CD8-positive, alpha-beta memory T cell (primary cell): Measurements from ENCODE around the gene TMEM52B. TPM values are rescaled to one million over a fixed set of nuclear protein-coding genes. Genes with fewer than 3 reads are reported as not detected.
A peak's percentile ranks its signal among the peaks of the same experiment; 100 is the strongest.
"Not testable (repeated sequence)": the region's sequence is repeated elsewhere in the genome, so short reads cannot be mapped to it uniquely, and the experiment has no call there.

ENCODE experiments used
- CTCF ChIA-PET: fragments of 350-600 bp; sonication (Branson Sonifier 250); formaldehyde crosslinking; loops from one replicate; lab custom pipeline; 2021; ENCODE audit warnings: antibody characterized with exemption; lab: Charles Lee
- POLR2A ChIA-PET: fragments of 350-600 bp; sonication (Branson Sonifier 250); formaldehyde crosslinking; loops from one replicate; lab custom pipeline; 2021; ENCODE audit warnings: antibody characterized with exemption; lab: Charles Lee
- DNase-seq, 5 donors: peaks; one replicate each; pipeline versions ENCODE4 v3.0.0 to v3.0.0-alpha.2; 2020 to 2022; ENCODE audit warnings: mixed read lengths in 1 of 5
- H3K27ac ChIP-seq: one replicate; pipeline ENCODE4 v1.7.0; 2013; ENCODE audit warnings: low read depth, mild to moderate bottlenecking, low read length, moderate library complexity
- H3K27me3 ChIP-seq: 2 replicates; pipeline ENCODE4 v1.7.0; 2013; ENCODE audit warnings: low read length, mild to moderate bottlenecking; ENCODE audit not compliant: insufficient read depth, poor library complexity, severe bottlenecking
- H3K36me3 ChIP-seq: 2 replicates; pipeline ENCODE4 v1.7.0; 2013; ENCODE audit warnings: mild to moderate bottlenecking, low read length, moderate library complexity; ENCODE audit not compliant: insufficient read depth
- H3K4me1 ChIP-seq: 2 replicates; pipeline ENCODE4 v1.7.0; 2013; ENCODE audit warnings: mild to moderate bottlenecking, low read length, moderate library complexity; ENCODE audit not compliant: insufficient read depth
- H3K4me3 ChIP-seq: 2 replicates; pipeline ENCODE4 v1.7.0; 2013; ENCODE audit warnings: mild to moderate bottlenecking, low read length
- H3K9me3 ChIP-seq: 2 replicates; pipeline ENCODE4 v1.7.0; 2013; ENCODE audit warnings: mild to moderate bottlenecking, low read length
- H3K27ac Mint-ChIP-seq, 8 donors: one replicate each; pipeline ENCODE4 v1.8.0; 2020 to 2021; ENCODE audit warnings: mixed read lengths in 8 of 8, mild to moderate bottlenecking in 6 of 8, inconsistent platforms in 3 of 8, moderate library complexity in 3 of 8
- H3K27me3 Mint-ChIP-seq, 2 donors: one replicate each; pipeline ENCODE4 v1.8.0; 2020 to 2021; ENCODE audit warnings: mixed read lengths in 2 of 2, mild to moderate bottlenecking in 1 of 2, moderate library complexity in 1 of 2
- H3K36me3 Mint-ChIP-seq, 3 donors: one replicate each; pipeline ENCODE4 v1.8.0; 2020 to 2021; ENCODE audit warnings: mixed read lengths in 3 of 3, inconsistent platforms in 1 of 3, mild to moderate bottlenecking in 1 of 3
- H3K4me1 Mint-ChIP-seq, 3 donors: one replicate each; pipeline ENCODE4 v1.8.0; 2020 to 2021; ENCODE audit warnings: mixed read lengths in 3 of 3, inconsistent platforms in 1 of 3, mild to moderate bottlenecking in 1 of 3
- H3K4me3 Mint-ChIP-seq, 7 donors: one replicate each; pipeline ENCODE4 v1.8.0; 2020 to 2021; ENCODE audit warnings: mixed read lengths in 7 of 7, mild to moderate bottlenecking in 6 of 7, moderate library complexity in 4 of 7, inconsistent platforms in 2 of 7
- H3K9me3 Mint-ChIP-seq, 5 donors: one replicate each; pipeline ENCODE4 v1.8.0; 2020 to 2022; ENCODE audit warnings: mixed read lengths in 5 of 5, mild to moderate bottlenecking in 3 of 5, moderate library complexity in 2 of 5, inconsistent platforms in 1 of 5
- polyA plus RNA-seq: library from polyadenylated mRNA; unstranded; fragments of 300-500 nt; fragmentation: Illumina TruSeq; gene quantifications from one replicate; pipeline ENCODE4 v1.2.3, GENCODE V29; 2021
- total RNA-seq, 2 experiments: library from RNA; stranded (reverse); gene quantifications; one replicate each; pipeline ENCODE4 v1.2.3, GENCODE V29; 2021

Gene TMEM52B
- total and polyA plus RNA-seq, 3 experiments from 2014 or later, result not detected

DNA sequence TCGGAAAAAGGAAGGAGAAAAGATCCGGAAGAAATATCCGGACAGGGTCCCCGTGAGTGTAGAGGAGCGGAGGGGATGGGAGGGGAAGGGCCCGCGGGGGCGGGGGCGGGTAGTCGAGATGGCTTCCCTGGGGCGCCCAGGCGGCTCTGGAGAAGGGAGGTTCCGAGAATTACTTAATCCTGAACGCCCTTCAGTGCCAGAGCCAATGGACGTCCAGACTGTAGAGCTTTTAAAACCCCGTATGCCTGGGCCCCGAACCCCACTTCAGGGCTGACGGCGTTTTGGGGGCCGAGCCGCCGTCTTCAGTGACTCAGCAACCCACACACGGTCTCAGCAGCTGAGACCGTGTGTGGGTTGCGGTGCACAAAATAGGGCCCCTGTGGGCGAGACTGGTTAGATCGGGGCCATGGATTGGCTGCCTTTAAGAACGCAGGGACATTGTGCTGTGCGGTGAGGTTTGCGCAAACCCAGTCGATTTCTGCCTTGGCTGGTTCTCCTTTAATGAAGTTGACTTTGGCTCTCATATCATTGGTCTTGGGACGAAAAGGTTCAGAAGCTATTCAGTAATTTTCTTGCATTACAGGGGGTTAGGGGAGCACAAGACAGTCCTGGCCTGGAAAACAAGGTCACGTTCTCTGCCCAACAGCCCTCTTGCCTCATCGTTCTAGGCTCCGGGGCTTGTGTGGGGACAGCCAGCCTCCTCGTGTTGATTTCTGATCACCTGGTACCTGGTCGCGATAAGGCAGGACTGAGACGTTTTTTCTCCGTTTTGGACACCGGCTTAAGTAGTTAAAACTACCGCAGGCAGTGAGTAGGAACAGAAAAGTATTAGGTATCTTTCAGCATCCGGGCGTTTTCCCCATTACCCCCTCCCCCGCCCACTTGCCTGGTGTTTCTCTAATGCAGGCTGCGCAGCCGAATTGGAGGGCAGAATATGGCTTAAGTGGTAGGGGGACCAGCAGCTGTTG is 34.6 kb downstream of the TMEM52B start:
- H3K4me3 Mint-ChIP-seq, result peak overlapping the region; percentile 89 to 97 (median 95)
- peaks cover 0 to 1% (median 0%) of the 10 kb centered on the region in 5 donors for H3K9me3 Mint-ChIP-seq
- peaks cover 32 to 38% (median 38%) of the 10 kb centered on the region in 3 donors for H3K4me1 Mint-ChIP-seq
- Histone ChIP-seq H3K4me3 (peak overlapping the region; percentile 56), H3K4me1 (peaks cover 20% of the 10 kb centered on the region), H3K27me3 (no peaks in the 10 kb centered on the region), H3K36me3 (no peaks in the 10 kb centered on the region), H3K27ac (peak overlapping the region; percentile 99), H3K9me3 (no peaks in the 10 kb centered on the region)
- POLR2A ChIA-PET, result interaction anchor here (0.6 to 1.8 kb wide), 17 partner anchors 13 to 1333 kb away, joined by 3 to 7 read pairs (median 4); partner anchors contain the start of genes CD69 and KLRC4
- H3K27ac Mint-ChIP-seq, result peak overlapping the region; percentile 96 to 99 (median 98)
- CTCF ChIA-PET, result interaction anchor here (0.6 to 1.6 kb wide), 9 partner anchors 22 to 461 kb away, joined by 3 to 5 read pairs (median 3); no protein-coding TSS in a partner anchor
- DNase-seq, result peak; percentile 77 to 94 (median 81)
- H3K27me3 Mint-ChIP-seq, result peaks cover 0 to 8% of the 10 kb centered on the region in 2 donors
- peaks cover 0 to 44% (median 0%) of the 10 kb centered on the region in 3 donors for H3K36me3 Mint-ChIP-seq

DNA sequence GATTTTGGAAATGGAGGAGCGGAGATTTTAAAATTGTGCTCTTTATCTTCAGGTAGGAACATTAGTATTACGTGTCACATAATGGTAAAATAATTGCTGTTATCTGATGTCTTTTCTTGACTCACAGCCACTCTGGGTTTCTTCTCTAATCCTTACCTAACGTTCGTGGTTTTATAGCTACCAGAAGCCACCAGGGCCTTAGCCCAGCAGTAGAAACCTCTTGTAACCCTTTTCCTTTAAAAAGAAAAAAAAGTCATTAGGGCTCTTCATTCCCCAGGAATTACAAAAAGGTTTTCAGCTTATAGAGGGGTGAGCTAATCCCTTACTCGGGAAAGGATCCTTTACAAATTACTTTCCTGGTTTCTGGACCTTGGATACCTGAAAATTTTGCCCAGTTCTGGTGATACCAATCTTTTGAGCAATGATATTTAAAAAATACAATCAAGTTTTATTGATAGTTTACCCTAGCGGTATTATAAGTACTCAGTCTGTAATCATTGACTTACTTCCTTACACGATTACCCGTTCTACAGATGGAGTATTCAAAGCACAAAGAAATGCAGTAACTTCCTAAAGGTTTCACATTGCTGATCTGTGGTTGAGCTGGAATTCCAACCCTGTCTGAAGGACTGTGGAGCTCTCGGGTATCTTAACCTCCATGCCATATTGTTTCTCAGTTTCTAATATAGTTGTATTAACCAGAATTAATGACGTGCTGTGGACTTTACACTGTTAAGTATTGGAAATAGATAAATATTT is 35.5 kb downstream of the TMEM52B start:
- H3K27me3 Mint-ChIP-seq, result peaks cover 0 to 8% of the 10 kb centered on the region in 2 donors
- DNase-seq, result peak in 1 of 5 donors; percentile 15
- peak overlapping the region; percentile 99 for H3K27ac ChIP-seq

DNA sequence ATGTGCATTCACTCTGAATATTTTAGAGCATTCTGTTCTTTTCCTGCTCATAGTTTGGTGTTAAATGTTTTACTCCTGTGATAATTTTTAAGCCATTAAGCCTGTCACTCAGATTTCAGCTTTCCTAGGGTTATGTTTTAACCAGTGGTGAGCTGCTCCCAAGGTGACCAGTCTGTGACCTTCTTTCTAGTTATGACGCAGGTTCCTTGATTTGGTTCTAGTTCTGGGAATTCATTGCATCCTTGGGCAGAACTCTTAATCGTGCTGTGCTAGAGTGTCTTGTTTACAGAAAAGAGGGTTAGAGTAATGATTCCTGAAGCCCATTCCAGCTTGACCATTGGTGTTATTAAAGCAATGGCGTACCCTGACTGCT is 36.0 kb downstream of the TMEM52B start:
- Mint-ChIP-seq H3K27ac (peak overlapping the region; percentile 52 to 99 (median 97)), H3K4me3 (peak overlapping the region; percentile 89 to 97 (median 95)), H3K4me1 (peaks cover 32 to 38% (median 38%) of the 10 kb centered on the region in 3 donors), H3K9me3 (peaks cover 0 to 1% (median 0%) of the 10 kb centered on the region in 5 donors), H3K27me3 (peaks cover 0 to 8% of the 10 kb centered on the region in 2 donors), H3K36me3 (peaks cover 0 to 54% (median 3%) of the 10 kb centered on the region in 3 donors)
- ChIA-PET CTCF (interaction anchor here (0.7 to 1.6 kb wide), 2 partner anchors 62 to 344 kb away, joined by 3 to 5 read pairs; no protein-coding TSS in a partner anchor), POLR2A (interaction anchor here (0.9 to 1.1 kb wide), 2 partner anchors 394 to 457 kb away, joined by 3 to 6 read pairs; no protein-coding TSS in a partner anchor)
- no peak for DNase-seq
- no peak overlapping the region for H3K4me3 ChIP-seq
- no peaks in the 10 kb centered on the region for H3K27me3 ChIP-seq
- H3K27ac ChIP-seq, result no peak overlapping the region
- no peaks in the 10 kb centered on the region for H3K9me3 ChIP-seq
- no peaks in the 10 kb centered on the region for H3K36me3 ChIP-seq
- peaks cover 20% of the 10 kb centered on the region for H3K4me1 ChIP-seq

More for the DNA sequence above, 35.5 kb downstream of the TMEM52B start:
- peaks cover 32 to 38% (median 38%) of the 10 kb centered on the region in 3 donors for H3K4me1 Mint-ChIP-seq
- peaks cover 0 to 48% (median 0%) of the 10 kb centered on the region in 3 donors for H3K36me3 Mint-ChIP-seq
- peaks cover 20% of the 10 kb centered on the region for H3K4me1 ChIP-seq
- peaks cover 0 to 1% (median 0%) of the 10 kb centered on the region in 5 donors for H3K9me3 Mint-ChIP-seq
- no peaks in the 10 kb centered on the region for H3K9me3 ChIP-seq
- no peaks in the 10 kb centered on the region for H3K27me3 ChIP-seq
- no peaks in the 10 kb centered on the region for H3K36me3 ChIP-seq
- ChIA-PET CTCF (interaction anchor here (0.7 to 1.6 kb wide), 3 partner anchors 25 to 344 kb away, joined by 3 to 5 read pairs (median 3); no protein-coding TSS in a partner anchor), POLR2A (interaction anchor here (0.6 to 1.8 kb wide), 9 partner anchors 13 to 458 kb away, joined by 3 to 6 read pairs (median 4); partner anchors contain the start of gene CD69)
- peak overlapping the region; percentile 96 to 99 (median 98) for H3K27ac Mint-ChIP-seq
- peak overlapping the region; percentile 89 to 97 (median 95) for H3K4me3 Mint-ChIP-seq
- peak overlapping the region; percentile 56 for H3K4me3 ChIP-seq

GRCh38 chr12:10215436-10215835 is 36.6 kb downstream of the TMEM52B start:
- peaks cover 0 to 1% (median 0%) of the 10 kb centered on the region in 5 donors for H3K9me3 Mint-ChIP-seq
- POLR2A ChIA-PET, result no interaction called here
- peaks cover 3% of the 10 kb centered on the region for H3K36me3 ChIP-seq
- H3K4me3 Mint-ChIP-seq, result peak overlapping the region; percentile 89 to 97 (median 95)
- H3K4me1 Mint-ChIP-seq, result peaks cover 32 to 41% (median 38%) of the 10 kb centered on the region in 3 donors
- DNase-seq, result no peak
- H3K4me3 ChIP-seq, result no peak overlapping the region
- H3K27ac Mint-ChIP-seq, result peak overlapping the region; percentile 58 to 99 (median 97)
- no peaks in the 10 kb centered on the region for H3K27me3 ChIP-seq
- peaks cover 0 to 8% of the 10 kb centered on the region in 2 donors for H3K27me3 Mint-ChIP-seq
- CTCF ChIA-PET, result no interaction called here
- H3K27ac ChIP-seq, result no peak overlapping the region
- H3K9me3 ChIP-seq, result no peaks in the 10 kb centered on the region
- peaks cover 0 to 59% (median 7%) of the 10 kb centered on the region in 3 donors for H3K36me3 Mint-ChIP-seq
- peaks cover 20% of the 10 kb centered on the region for H3K4me1 ChIP-seq

DNA sequence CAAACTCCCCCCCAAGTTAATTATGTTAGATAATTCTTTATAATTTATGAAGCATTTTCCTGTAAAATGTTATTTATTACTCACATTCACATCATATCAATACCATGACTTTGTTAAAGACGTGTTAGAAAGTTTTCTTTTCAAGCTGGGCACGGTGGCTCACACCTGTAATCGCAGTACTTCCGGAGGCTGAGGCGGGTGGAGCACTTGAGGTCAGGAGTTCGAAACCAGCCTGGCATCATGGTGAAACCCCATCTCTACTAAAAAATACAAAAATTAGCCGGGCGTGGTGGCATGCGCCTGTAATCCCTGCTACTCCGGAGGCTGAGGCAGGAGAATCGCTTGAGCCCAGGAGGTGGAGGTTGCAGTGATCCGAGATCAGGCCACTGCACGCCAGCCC is 37.1 kb downstream of the TMEM52B start:
- H3K36me3 ChIP-seq, H3K27ac ChIP-seq, H3K9me3 ChIP-seq, POLR2A ChIA-PET, H3K27me3 ChIP-seq, H3K4me3 ChIP-seq, CTCF ChIA-PET, H3K9me3 Mint-ChIP-seq, H3K27me3 Mint-ChIP-seq: not testable (repeated sequence)
- peak overlapping the region; percentile 20 to 96 (median 91) for H3K4me3 Mint-ChIP-seq
- H3K4me1 Mint-ChIP-seq, result peaks cover 32 to 43% (median 38%) of the 10 kb centered on the region in 3 donors
- peaks cover 0 to 64% (median 8%) of the 10 kb centered on the region in 3 donors for H3K36me3 Mint-ChIP-seq
- H3K4me1 ChIP-seq, result peaks cover 20% of the 10 kb centered on the region
- H3K27ac Mint-ChIP-seq, result peak overlapping the region in 7 of 8 donors; percentile 25 to 99 (median 98)
- peak in 4 of 5 donors; percentile 16 to 58 (median 33) for DNase-seq

DNA sequence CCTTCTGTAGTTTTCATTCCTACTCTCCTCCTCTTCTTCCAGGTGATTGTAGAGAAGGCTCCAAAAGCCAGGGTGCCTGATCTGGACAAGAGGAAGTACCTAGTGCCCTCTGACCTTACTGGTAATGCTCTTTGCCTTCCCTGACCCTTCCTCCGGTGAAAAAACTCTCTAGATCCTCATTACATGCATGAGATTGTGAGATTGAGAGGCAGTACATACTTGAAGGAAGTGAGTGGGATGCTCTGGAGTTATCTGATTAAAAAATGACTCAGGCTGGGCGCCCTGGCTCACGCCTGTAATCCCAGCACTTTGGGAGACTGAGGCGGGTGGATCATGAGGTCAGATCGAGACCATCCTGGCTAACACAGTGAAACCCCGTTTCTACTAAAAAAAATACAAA is 39.2 kb downstream of the TMEM52B start:
- ChIA-PET CTCF (interaction anchor here (0.8 to 1.7 kb wide), 2 partner anchors 10 to 28 kb away, joined by 3 to 4 read pairs; no protein-coding TSS in a partner anchor), POLR2A (no interaction called here)
- Mint-ChIP-seq H3K9me3 (no peaks in the 10 kb centered on the region), H3K4me3 (peak overlapping the region in 1 of 7 donors; percentile 15), H3K27me3 (peaks cover 0 to 5% of the 10 kb centered on the region in 2 donors), H3K27ac (peak overlapping the region in 1 of 8 donors; percentile 6), H3K4me1 (peaks cover 26 to 45% (median 31%) of the 10 kb centered on the region in 3 donors), H3K36me3 (peaks cover 14 to 77% (median 23%) of the 10 kb centered on the region in 3 donors)
- no peaks in the 10 kb centered on the region for H3K9me3 ChIP-seq
- no peak for DNase-seq
- H3K27me3 ChIP-seq, result no peaks in the 10 kb centered on the region
- H3K27ac ChIP-seq, result no peak overlapping the region
- H3K4me1 ChIP-seq, result peaks cover 20% of the 10 kb centered on the region
- no peak overlapping the region for H3K4me3 ChIP-seq
- peaks cover 3% of the 10 kb centered on the region for H3K36me3 ChIP-seq
